Tibial nerve (tissue), 4 donors: ENCODE data around the gene CMKLR1.

ENCODE experiments used
- EP300 ChIP-seq, 2 donors: sonication (generic); formaldehyde crosslinking; IDR thresholded peaks; one replicate each; pipeline ENCODE4 v1.6.1; 2017; ENCODE audit warnings: antibody characterized with exemption in 2 of 2, mild to moderate bottlenecking in 1 of 2
- POLR2A ChIP-seq, 2 donors: fragments of 450-650 bp; IDR thresholded peaks; one replicate each; pipeline ENCODE4 v1.6.1; 2017; ENCODE audit warnings: antibody characterized with exemption in 2 of 2, mild to moderate bottlenecking in 2 of 2, moderate library complexity in 2 of 2
- TF ChIP-seq, protein P1 (sequence below), 5 experiments: fragments of 200-600 bp in 3 of 5; fragments of 450-650 bp in 2 of 5; sonication (generic) in 3 of 5; IDR thresholded peaks; one replicate each; pipeline ENCODE4 v1.5.1; 2016 to 2019; ENCODE audit warnings: antibody characterized with exemption in 5 of 5, mild to moderate bottlenecking in 3 of 5, moderate library complexity in 2 of 5

DNA sequence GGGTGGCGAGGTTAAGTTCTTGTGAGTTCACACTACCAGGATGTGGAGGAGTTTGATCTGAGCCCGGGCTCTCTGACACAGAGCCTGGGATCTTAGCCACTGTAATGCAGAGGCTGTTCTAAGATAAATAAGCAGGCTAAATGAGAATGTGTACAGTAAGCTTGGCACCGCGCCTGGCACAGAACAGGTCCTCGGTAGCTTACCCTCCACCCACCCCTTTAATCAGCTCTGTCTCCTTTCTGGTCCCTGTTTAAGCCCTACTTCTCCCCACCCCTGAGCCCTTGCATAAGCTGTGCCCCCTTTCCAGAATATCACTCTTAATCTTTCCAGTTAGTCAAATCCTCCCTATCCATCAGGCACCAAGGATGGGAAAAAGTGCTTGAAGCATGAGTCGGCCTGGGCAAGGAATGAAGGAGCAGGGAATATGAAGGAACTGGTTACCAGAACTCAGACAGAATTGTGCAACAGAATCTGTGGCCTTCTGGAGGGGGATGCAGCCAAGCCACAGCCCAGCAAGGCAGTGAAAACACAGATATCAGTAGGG lies 32.8 kb upstream of the CMKLR1 start:
- TF ChIP-seq POLR2A (IDR thresholded peaks at IDR 0.05), result no peak
- TF ChIP-seq, protein P1, sequence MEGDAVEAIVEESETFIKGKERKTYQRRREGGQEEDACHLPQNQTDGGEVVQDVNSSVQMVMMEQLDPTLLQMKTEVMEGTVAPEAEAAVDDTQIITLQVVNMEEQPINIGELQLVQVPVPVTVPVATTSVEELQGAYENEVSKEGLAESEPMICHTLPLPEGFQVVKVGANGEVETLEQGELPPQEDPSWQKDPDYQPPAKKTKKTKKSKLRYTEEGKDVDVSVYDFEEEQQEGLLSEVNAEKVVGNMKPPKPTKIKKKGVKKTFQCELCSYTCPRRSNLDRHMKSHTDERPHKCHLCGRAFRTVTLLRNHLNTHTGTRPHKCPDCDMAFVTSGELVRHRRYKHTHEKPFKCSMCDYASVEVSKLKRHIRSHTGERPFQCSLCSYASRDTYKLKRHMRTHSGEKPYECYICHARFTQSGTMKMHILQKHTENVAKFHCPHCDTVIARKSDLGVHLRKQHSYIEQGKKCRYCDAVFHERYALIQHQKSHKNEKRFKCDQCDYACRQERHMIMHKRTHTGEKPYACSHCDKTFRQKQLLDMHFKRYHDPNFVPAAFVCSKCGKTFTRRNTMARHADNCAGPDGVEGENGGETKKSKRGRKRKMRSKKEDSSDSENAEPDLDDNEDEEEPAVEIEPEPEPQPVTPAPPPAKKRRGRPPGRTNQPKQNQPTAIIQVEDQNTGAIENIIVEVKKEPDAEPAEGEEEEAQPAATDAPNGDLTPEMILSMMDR (IDR thresholded peaks at IDR 0.05), result no peak
- TF ChIP-seq EP300 (IDR thresholded peaks at IDR 0.05), result peak in 1 of 2 donors; percentile 30
